Measurements from ENCODE around the gene PCDH15.

- TF ChIP-seq USF2 (IDR thresholded peaks at IDR 0.05; ENCODE audit: low read depth, low read length): no peak
- TF ChIP-seq POLR2A (IDR thresholded peaks at IDR 0.05; ENCODE audit: low read depth, low read length): no peak
- no peak for TF ChIP-seq CEBPB (IDR thresholded peaks at IDR 0.05; ENCODE audit: low read depth, low read length)
- no peak for TF ChIP-seq MAFK (IDR thresholded peaks at IDR 0.05; ENCODE audit: low read depth, low read length)
- no peak for TF ChIP-seq MAZ (IDR thresholded peaks at IDR 0.05; ENCODE audit: borderline replicate concordance, low read depth, low read length)
- TF ChIP-seq CTCF (conservative IDR thresholded peaks at IDR 0.05; ENCODE audit: low read depth, low read length): no peak
- TF ChIP-seq RAD21 (IDR thresholded peaks at IDR 0.05; ENCODE audit: low read length): no peak
- no peak for TF ChIP-seq RFX5 (IDR thresholded peaks at IDR 0.05; ENCODE audit: low read depth, low read length)
Measured at GRCh38 chr10:53918755-53919154, 882.3 kb downstream of the PCDH15 start.

Data from IMR-90 (cell line).